GM08714 (cell line): Measurements from ENCODE around the gene SH3RF1.

Experiments
- H3K4me3 ChIP-seq: fragments of 200-500 bp; sonication (Bioruptor generic); 2 replicates; pipeline ENCODE4 v1.5.1; 2014; ENCODE audit warnings: mild to moderate bottlenecking, low read length, inconsistent platforms
- ZNF274 ChIP-seq: IDR thresholded peaks from 2 replicates; pipeline ENCODE4 v1.6.1; 2012; ENCODE audit warnings: mild to moderate bottlenecking, low read depth, low read length

SH3RF1 gene

GRCh38 chr4:169167957-169168858, 102.5 kb downstream of the SH3RF1 start:
- TF ChIP-seq ZNF274, result no peak
- no peak overlapping the region; the same call in 1 of the 2 replicates for H3K4me3 ChIP-seq

- H3K4me3 ChIP-seq, result no peak overlapping the region
- no peak for TF ChIP-seq ZNF274
Observed at GRCh38 chr4:169164669-169165415, 105.9 kb downstream of the SH3RF1 start.

GRCh38 chr4:169163947-169164668, 106.6 kb downstream of the SH3RF1 start:
- H3K4me3 ChIP-seq, result no peak overlapping the region

GRCh38 chr4:169163495-169163894, 107.3 kb downstream of the SH3RF1 start:
- TF ChIP-seq ZNF274, result no peak
- H3K4me3 ChIP-seq, result no peak overlapping the region

More at GRCh38 chr4:169163947-169164668, 106.6 kb downstream of the SH3RF1 start:
- no peak for TF ChIP-seq ZNF274

- no peak overlapping the region for H3K4me3 ChIP-seq
- no peak for TF ChIP-seq ZNF274
Observed at GRCh38 chr4:169160825-169161224, 109.9 kb downstream of the SH3RF1 start.

- H3K4me3 ChIP-seq, result no peak overlapping the region
- TF ChIP-seq ZNF274, result no peak
Observed at GRCh38 chr4:169159624-169160171, 111.1 kb downstream of the SH3RF1 start.

GRCh38 chr4:169158861-169159260, 111.9 kb downstream of the SH3RF1 start:
- H3K4me3 ChIP-seq, result no peak overlapping the region
- TF ChIP-seq ZNF274, result no peak

GRCh38 chr4:169158046-169158445, 112.7 kb downstream of the SH3RF1 start:
- TF ChIP-seq ZNF274, result no peak
- no peak overlapping the region for H3K4me3 ChIP-seq

GRCh38 chr4:169156392-169156791, 114.4 kb downstream of the SH3RF1 start:
- no peak for TF ChIP-seq ZNF274
- no peak overlapping the region for H3K4me3 ChIP-seq

- no peak overlapping the region for H3K4me3 ChIP-seq
- no peak for TF ChIP-seq ZNF274
Observed at GRCh38 chr4:169154121-169154520, 116.6 kb downstream of the SH3RF1 start.

GRCh38 chr4:169153481-169154087, 117.2 kb downstream of the SH3RF1 start:
- TF ChIP-seq ZNF274, result no peak
- no peak overlapping the region for H3K4me3 ChIP-seq

GRCh38 chr4:169152899-169153298, 117.9 kb downstream of the SH3RF1 start:
- H3K4me3 ChIP-seq, result no peak overlapping the region
- no peak for TF ChIP-seq ZNF274

- TF ChIP-seq ZNF274, result no peak
- no peak overlapping the region for H3K4me3 ChIP-seq
Observed at GRCh38 chr4:169152098-169152497, 118.7 kb downstream of the SH3RF1 start.
